Suppressor macrophage (primary cell): ENCODE measurements around the gene RAG2.
A peak's percentile ranks its signal among the peaks of the same experiment; 100 is the strongest.
"Not testable (repeated sequence)": the region's sequence is repeated elsewhere in the genome, so short reads cannot be mapped to it uniquely, and the experiment has no call there.

Source experiments
- DNase-seq, 4 experiments: peaks; one replicate each; pipeline ENCODE4 v3.0.0-alpha.2; 2020 to 2022

RAG2 gene

GRCh38 chr11:36600180-36600579, 2.1 kb upstream of the RAG2 start:
- DNase-seq: no peak

GRCh38 chr11:36596880-36597279, 1.2 kb downstream of the RAG2 start:
- DNase-seq: no peak

GRCh38 chr11:36594316-36594989, 3.6 kb downstream of the RAG2 start, which contains the start of gene IFTAP:
TSS of gene IFTAP (plus strand) at chr11:36594502. CDS start at chr11:36610104, 15,602 bp downstream.
- DNase-seq: peak; percentile 74 to 92 (median 84)

GRCh38 chr11:36591433-36591832, 6.6 kb downstream of the RAG2 start:
- DNase-seq: no peak

GRCh38 chr11:36590513-36590912, 7.5 kb downstream of the RAG2 start:
- DNase-seq: no peak

- DNase-seq: no peak
Measured at GRCh38 chr11:36588099-36588498, 9.9 kb downstream of the RAG2 start.

GRCh38 chr11:36586543-36586942, 11.5 kb downstream of the RAG2 start:
- peak; percentile 5 to 60 (median 48) for DNase-seq

GRCh38 chr11:36583667-36584066, 14.4 kb downstream of the RAG2 start:
- DNase-seq: no peak

- DNase-seq: no peak
Measured at GRCh38 chr11:36581536-36581935, 16.5 kb downstream of the RAG2 start.

GRCh38 chr11:36578458-36578857, 19.6 kb downstream of the RAG2 start:
- DNase-seq: no peak

- DNase-seq: no peak
Measured at GRCh38 chr11:36577859-36578258, 20.2 kb downstream of the RAG2 start.

GRCh38 chr11:36577373-36577772, 20.7 kb downstream of the RAG2 start:
- no peak for DNase-seq

- no peak for DNase-seq
Measured at GRCh38 chr11:36574486-36574885, 23.6 kb downstream of the RAG2 start.

- no peak for DNase-seq
Measured at GRCh38 chr11:36569095-36569494, 28.9 kb downstream of the RAG2 start.

GRCh38 chr11:36567694-36568093, 30.3 kb downstream of the RAG2 start, which contains the start of gene RAG1:
TSS of gene RAG1 (plus strand) at chr11:36568007. CDS start at chr11:36573305, 5,298 bp downstream.
- DNase-seq: no peak

- DNase-seq: no peak
Measured at GRCh38 chr11:36566407-36567053, 31.5 kb downstream of the RAG2 start.

GRCh38 chr11:36565031-36565610, 32.9 kb downstream of the RAG2 start:
- no peak for DNase-seq

GRCh38 chr11:36564376-36565030, 33.5 kb downstream of the RAG2 start:
- peak; percentile 65 to 78 (median 72) for DNase-seq

- no peak for DNase-seq
Measured at GRCh38 chr11:36558571-36559413, 39.2 kb downstream of the RAG2 start.

GRCh38 chr11:36557991-36558390, 40.0 kb downstream of the RAG2 start:
- no peak for DNase-seq

GRCh38 chr11:36557390-36557789, 40.6 kb downstream of the RAG2 start:
- DNase-seq: not testable (repeated sequence)

- no peak for DNase-seq
Measured at GRCh38 chr11:36550385-36551115, 47.5 kb downstream of the RAG2 start.
